Activated CD4-positive, CD25-positive, alpha-beta regulatory T cell (primary cell): ENCODE results near the gene PLEKHA7.
"Not testable (repeated sequence)": the region's sequence is repeated elsewhere in the genome, so short reads cannot be mapped to it uniquely, and the experiment has no call there.

Source experiments
- DNase-seq, 4 experiments: peaks; one replicate each; lab custom pipeline; 2025; lab: John Stamatoyannopoulos, UW

PLEKHA7 gene

GRCh38 chr11:16976379-16976778, 37.8 kb downstream of the PLEKHA7 start:
- no peak for DNase-seq

DNA sequence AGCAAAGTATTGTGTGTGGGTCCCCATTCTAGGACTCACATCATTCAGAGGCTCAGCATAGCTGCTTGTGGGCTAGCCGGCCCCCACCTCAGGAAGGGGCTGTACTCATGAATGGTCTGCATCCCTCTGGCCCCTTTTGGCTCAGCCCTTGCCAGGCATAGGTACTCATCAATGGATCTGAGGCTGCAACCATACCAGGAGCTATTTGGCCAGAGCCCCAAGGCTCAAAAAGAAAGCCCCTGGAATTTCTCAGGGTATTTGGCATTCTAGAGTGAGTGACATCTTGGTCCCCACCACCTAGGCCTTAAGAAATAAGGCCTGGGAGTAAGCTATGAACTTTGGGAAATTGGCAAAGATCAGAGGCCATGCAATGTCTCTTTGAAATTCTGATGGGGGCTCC, 38.3 kb downstream of the PLEKHA7 start:
- DNase-seq, result no peak

- DNase-seq, result no peak
Observed at GRCh38 chr11:16973338-16973964, 40.8 kb downstream of the PLEKHA7 start.

DNA sequence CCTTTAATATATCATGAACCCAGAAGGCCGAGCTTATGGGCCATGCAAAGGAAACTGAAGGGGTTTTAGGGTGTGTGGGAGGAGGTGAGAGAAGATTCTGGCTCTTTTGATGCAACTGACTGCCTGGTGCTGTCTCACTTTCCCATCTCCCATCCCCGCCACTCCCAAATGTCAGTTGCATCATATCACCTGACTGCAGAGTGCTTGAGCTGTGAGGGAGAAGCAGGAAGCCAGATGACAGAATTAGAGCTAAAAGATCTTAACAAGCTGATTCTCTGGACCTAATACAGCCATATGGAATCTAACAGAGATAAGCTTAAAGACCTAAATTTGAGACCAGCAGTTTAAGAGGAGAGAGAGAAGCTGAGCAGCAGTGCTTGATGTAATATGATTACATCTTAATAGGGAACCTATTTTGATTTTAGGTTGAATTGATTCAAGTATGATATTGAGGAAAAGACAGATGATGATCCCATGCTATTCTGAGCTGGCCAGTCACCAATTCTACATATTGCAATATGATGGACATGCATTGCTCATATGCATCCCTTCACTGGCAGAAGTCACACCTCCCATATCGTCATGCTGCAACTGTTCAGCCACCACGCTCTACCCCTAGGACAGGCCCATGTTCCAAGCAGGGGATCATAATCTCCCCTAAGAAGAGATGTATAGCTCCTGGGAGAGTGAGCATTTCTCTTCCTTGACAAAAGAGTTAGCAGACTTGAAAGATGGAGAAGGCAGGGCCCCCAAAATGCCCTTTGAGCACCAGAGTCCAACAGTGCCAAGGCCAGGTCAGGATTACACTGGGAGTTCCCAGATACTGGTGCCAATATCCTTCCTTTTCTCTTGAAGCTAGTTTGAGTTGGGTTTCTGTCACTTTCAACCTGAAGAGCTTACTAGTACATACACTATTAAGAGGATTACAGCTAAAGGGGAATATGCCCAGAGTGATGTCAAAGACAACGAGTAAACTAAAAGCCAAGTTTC, 44.9 kb downstream of the PLEKHA7 start:
- no peak for DNase-seq

DNA sequence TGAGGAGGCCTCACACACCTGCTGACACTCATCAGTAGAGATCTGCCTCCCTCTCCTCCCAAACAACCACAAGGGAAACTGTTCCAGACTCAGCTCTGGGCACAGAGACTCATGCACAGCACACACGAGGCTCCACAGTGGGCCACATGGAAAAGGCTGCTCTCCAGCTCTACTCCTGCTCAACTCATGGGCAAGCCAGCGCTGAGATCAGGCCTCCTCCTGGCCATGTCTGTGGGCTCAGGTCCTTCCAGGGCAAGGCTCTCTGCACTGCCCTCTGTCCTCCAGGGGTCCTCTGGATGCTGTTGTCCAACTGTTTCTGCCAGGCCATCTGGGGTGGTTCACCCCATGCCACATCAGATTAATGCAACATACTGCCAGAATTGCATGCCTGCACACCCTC, 46.0 kb downstream of the PLEKHA7 start:
- no peak for DNase-seq

GRCh38 chr11:16966930-16967671, 47.1 kb downstream of the PLEKHA7 start:
- DNase-seq, result no peak

DNA sequence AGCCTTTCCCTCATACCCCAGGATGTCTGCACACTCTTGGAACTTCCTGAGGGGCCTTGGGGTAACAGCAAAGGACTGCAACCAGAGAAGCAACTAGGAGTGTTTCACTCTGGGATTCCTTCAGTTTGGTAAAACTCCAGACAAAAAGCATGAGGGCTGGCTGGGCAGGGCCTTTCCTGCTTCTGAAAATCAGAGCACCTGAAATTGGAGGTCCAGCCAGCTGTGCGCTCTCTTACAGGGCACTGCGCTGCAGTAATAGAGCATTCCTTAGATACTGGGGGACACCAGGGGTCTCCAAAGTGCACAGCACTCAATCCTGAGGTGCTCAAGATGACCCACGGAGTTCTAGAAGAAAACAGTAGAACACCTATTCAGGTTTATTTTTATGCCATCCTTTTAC, 49.7 kb downstream of the PLEKHA7 start:
- DNase-seq, result no peak

DNA sequence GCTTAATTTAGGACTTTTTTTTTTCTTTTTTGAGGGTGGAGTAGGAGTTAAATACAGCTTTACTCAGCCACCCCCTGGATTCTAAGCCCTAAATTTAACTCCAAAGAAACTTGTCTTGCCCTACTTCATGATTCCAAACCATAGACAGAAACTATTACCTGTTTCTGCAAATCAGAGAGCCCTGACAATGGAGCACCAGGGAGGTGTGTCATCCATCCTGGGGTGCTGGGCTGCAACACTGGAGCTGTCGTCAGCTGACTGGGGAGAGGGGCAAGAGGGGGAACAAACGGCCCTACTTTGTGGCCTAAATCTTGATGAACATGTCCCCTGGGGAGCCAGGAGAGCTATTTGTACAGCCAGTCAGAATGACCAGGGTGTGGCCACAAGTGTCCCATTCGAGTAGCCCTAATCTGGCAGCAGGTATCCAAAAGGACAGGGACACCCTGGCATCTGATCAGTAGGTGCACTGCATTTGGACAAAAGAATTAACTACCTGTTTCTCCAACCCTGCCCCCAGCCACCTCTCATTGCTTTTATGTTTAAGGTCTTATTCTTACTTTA, 50.8 kb downstream of the PLEKHA7 start:
- no peak for DNase-seq

- DNase-seq, result not testable (repeated sequence)
Observed at GRCh38 chr11:16962589-16962988, 51.6 kb downstream of the PLEKHA7 start.

DNA sequence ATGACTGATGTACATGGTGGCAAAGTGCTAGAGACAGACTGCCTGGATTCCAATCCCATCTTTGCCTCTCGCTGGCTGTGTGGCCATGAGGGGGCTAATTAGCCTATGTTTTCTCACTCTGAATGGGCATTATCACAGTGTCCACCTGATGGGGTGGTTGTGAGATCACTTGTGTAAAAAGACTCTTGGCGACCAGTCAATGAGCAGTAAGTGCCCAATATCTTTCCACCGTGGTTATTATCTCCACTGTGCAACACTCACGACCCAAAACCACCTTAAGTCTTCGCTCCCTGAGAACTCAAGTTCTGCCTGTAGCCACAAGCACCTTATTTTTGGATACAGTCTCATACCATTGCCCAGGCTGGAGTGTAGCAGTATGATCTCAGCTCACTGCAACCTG, 52.1 kb downstream of the PLEKHA7 start:
- no peak for DNase-seq

DNA sequence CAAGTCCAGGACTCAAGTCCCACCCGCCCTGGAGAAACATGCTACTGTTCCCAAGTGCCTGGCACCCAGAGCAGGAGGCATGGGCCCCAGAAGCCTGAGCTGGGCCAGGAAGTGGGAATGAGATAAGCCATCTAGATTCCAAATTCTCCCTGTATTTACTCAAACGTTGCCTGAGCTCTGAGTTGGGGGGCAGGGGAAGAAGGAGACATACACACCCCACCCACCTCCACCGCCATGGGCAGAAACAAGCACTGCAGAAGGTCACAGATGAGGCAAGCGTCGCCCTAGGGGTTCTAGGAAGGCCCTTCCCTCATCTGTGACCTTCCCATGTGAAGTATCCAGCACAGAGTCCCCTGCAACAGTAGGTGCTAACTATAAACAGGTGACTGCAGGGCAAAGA, 54.0 kb downstream of the PLEKHA7 start:
- no peak for DNase-seq

GRCh38 chr11:16959602-16960001, 54.6 kb downstream of the PLEKHA7 start:
- DNase-seq, result no peak

DNA sequence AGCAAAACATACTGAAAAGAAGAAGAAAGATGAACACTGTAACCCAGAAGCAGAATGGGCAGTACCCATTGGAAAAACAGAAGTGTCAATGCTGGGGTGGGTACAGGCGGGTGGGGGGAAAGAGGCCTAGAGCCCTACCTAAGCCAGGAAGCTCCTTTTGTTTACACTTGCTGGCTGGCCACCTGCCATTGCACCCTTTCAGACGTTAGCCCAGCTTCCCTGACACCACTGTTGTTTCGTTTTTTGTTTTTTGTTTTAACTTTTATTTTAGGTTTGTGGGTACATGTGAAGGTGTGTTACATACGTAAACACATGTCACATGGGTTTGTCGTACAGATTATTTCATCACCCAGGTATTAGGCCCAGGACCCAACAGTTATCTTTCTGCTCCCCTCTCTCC, 55.4 kb downstream of the PLEKHA7 start:
- no peak for DNase-seq

DNA sequence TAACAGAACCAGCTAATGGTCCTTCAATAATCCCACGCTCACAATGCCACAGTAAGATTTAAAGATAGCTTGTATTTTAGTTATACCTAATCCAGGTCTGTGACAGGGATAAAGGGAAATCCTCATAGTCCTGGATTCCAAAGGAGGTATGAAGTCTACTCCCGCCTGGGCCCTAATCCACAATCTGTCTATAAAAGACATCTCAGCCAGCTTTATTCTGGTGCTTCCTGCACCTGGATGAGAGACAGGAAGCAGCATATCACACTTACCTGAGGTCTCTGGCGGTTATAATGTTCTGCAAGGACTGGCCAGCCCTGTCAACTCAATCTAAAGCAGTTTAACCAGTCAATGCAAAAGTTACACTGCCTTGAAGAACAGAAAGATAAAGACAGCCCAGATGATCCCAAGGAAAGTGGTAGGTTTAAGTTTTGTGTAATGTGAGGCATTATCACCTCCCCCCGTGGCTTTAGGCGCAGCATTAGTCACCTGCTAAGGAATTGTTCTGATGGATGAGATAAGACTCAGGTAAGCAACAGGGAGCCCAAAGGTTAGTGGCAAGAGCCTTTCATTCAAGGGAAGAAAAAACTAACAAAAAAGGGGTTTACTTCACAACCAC, 57.6 kb downstream of the PLEKHA7 start:
- no peak for DNase-seq

DNA sequence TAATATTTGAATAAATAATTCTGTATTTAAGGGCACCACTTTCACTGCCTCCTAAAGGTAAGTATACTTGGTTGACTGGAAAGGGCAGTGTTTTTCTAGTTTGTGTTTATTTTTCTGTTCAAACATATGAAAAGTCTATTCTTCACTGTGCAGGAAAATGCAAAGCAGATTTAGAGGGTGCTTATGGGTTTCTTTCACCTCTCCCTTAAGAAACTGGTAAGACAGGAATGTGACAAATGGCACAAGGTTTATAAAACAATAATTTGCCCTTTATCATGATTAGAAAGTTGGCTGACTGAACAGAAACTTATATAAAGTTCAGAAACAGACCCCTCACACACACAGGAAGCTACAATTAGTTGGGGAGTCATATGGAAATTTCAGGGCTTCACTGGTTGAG, 60.6 kb downstream of the PLEKHA7 start:
- DNase-seq, result no peak

DNA sequence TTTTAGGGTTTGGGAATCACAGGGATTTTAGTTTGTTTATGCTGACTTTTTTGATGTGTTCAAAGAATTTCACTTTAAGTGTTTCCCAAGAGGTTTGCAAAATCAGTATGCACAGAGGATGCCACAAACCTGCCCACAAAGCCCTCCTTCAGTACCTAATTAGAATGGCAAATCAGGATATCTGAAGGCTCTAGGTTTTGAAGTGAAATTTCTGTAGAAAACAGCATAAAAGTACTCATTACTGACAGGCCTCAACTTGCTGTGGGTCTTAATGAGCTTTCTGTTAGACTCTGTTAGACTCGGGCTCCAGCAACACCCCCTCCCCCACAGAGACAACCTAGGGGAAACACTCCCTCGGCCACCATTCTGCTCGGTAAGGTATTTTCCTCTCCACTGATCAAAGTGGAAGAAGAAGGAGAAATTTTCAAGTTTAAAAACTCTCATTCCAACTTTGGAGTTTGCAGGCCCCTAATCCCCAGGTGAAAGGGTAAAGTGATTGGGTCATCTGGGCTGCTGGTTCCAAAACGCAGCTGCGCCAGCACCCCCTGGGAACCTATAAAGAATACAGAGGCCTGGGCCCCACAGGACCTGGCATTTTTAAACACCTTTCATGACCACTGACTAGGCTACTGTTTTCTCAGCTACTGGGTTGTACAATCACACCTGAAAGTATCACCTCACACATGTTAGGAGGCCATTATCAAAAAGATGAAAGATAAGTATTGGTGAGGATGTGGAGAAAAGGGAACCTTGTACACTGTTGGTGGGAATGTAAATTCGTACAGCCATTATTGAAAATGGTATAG, 67.5 kb downstream of the PLEKHA7 start:
- no peak for DNase-seq

GRCh38 chr11:16945671-16946469, 68.3 kb downstream of the PLEKHA7 start:
- DNase-seq, result no peak

DNA sequence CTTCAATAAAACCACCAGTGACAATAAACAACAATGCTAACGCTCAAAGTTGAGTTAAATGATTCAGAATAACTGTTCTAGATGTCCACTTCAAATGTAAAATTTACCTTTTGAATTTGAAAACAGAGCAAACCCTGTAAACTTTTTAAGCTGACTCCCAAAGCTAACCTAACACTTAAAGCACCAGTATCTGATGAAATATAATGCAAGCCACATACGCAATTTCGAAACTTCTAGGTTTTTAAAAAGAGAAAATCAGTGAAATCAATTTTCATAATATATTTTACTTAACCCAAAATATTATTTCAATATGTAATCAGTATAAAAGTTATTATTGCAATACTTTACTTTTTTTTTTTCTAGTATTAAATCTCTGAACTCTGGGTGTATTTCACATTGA, 71.3 kb downstream of the PLEKHA7 start:
- DNase-seq, result no peak

GRCh38 chr11:16942342-16942741, 71.9 kb downstream of the PLEKHA7 start:
- no peak for DNase-seq

GRCh38 chr11:16941935-16942334, 72.3 kb downstream of the PLEKHA7 start:
- no peak for DNase-seq
